ENCODE measurements around the gene FCHO1.

FCHO1 gene

GRCh38 chr19:17751103-17751911, at the start of gene FCHO1:
Gene FCHO1 (plus strand): TSS chr19:17751477. CDS start chr19:17755165, 3,688 bp downstream.
- DNase-seq: no peak

DNA sequence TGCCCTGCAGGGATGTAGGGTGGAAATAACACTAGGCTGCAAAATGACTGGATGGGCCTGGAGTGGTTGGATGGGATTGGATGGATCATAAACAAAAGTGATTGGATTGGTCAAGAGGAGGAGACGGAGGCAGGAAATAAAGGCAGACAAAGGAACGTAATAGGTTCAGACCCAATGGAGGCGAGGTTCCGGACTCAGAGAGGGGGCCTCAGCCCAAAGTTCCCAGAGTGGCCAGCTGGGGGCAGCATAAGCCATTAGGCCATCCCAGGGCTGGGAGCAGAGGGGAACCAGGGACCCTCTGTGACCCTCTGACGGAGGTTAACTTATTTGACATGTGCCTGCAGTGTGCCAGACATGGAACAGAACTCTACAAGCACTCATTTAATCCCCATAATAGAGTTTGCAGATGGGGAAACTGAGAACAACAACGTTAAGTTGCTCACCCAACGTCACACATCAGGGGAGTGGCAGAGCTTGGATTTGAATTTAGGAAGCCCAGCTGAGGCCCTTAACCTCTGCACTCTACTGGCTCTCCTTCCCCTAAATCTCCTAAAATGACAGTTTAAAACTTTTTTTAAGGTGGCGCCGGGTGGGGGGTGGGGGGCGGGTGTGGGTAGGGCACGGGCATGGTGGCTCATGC, 47.3 kb upstream of the FCHO1 start:
- DNase-seq: no peak

GRCh38 chr19:17706750-17707181, 44.5 kb upstream of the FCHO1 start:
- no peak for DNase-seq

DNA sequence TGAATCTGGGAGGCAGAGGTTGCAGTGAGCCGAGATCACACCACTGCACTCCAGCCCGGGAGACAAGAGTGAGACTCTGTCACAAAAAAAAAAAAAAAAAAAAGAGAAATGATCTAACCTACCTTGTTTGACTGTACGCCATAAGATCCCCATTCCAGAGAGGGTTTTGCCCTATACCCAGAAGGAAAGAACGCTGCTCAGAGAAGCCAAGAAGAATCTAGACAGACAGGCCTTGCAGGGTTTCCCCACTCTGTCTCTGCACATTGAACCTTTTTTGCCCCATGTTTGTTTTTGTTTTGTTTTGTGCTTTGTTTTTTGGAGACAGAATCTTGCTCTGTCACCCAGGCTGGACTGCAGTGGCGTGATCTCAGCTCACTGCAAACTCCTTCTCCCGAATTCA, 39.4 kb upstream of the FCHO1 start:
- DNase-seq: no peak

- DNase-seq: no peak
These were observed 34.9 kb upstream of the FCHO1 start for GRCh38 chr19:17716309-17716929.

GRCh38 chr19:17718550-17718946, 32.7 kb upstream of the FCHO1 start:
- DNase-seq: no peak

GRCh38 chr19:17718947-17719711, 32.1 kb upstream of the FCHO1 start, which contains the start of gene MAP1S:
Gene MAP1S (plus strand): TSS chr19:17719480. CDS start chr19:17719503, 23 bp downstream.
- peak; percentile 18 for DNase-seq

GRCh38 chr19:17719730-17720400, 31.4 kb upstream of the FCHO1 start:
- no peak for DNase-seq

- DNase-seq: no peak
These were observed 30.8 kb upstream of the FCHO1 start for GRCh38 chr19:17720440-17720839.

DNA sequence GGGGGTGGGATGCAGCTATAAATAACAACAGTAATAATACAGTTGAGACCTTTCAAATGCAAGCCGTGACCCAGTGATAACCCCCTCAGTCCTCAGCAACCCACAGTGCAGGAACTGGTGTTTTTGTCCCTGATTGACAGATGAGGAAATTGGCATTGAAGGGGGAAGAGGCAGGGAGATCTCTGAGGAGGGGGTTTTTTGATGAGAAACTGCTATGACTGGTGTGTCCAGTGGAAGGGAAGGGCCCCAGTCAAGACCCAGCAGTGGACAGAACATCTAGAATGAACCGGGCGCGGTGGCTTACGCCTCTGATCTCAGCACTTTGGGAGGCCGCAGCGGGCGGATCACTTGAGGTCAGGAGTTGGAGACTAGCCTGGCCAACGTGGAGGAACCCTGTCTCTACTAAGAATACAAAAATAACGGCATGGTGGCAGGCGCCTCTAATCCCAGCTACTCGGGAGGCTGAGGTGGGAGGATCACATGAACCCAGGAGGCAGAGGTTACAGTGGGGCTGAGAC, 30.1 kb upstream of the FCHO1 start:
- no peak for DNase-seq

DNA sequence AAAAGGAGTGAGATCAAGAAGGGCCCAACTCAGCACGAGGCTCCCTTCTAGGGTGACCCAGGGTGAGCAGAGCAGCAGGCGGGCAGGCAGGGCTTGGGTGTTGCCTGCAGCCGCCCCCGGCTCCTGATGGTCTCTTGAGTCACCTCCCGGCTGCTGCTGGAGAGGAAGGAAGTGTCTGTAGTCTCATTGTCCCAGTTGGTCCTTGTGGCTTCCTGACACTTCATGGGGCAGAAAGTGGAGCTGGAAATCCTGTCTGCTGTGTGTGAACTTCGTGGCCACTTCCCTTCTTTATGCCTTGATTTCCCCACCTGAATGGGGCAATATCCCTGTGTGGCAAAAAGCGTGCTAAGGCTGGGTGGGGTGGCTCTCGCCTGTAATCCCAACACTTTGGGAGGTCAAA, 29.5 kb upstream of the FCHO1 start:
- DNase-seq: no peak

- DNase-seq: no peak
These were observed 28.5 kb upstream of the FCHO1 start for GRCh38 chr19:17722655-17723240.

GRCh38 chr19:17724655-17725054, 26.6 kb upstream of the FCHO1 start:
- DNase-seq: no peak

- no peak for DNase-seq
These were observed 25.7 kb upstream of the FCHO1 start for GRCh38 chr19:17725422-17726078.

DNA sequence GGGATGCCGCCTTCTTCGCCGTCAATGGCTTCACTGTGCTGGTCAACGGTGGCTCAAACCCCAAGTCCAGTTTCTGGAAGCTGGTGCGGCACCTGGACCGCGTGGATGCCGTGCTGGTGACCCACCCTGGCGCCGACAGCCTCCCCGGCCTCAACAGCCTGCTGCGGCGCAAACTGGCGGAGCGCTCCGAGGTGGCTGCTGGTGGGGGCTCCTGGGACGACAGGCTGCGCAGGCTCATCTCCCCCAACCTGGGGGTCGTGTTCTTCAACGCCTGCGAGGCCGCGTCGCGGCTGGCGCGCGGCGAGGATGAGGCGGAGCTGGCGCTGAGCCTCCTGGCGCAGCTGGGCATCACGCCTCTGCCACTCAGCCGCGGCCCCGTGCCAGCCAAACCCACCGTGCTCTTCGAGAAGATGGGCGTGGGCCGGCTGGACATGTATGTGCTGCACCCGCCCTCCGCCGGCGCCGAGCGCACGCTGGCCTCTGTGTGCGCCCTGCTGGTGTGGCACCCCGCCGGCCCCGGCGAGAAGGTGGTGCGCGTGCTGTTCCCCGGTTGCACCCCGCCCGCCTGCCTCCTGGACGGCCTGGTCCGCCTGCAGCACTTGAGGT, 25.0 kb upstream of the FCHO1 start:
- no peak for DNase-seq

DNA sequence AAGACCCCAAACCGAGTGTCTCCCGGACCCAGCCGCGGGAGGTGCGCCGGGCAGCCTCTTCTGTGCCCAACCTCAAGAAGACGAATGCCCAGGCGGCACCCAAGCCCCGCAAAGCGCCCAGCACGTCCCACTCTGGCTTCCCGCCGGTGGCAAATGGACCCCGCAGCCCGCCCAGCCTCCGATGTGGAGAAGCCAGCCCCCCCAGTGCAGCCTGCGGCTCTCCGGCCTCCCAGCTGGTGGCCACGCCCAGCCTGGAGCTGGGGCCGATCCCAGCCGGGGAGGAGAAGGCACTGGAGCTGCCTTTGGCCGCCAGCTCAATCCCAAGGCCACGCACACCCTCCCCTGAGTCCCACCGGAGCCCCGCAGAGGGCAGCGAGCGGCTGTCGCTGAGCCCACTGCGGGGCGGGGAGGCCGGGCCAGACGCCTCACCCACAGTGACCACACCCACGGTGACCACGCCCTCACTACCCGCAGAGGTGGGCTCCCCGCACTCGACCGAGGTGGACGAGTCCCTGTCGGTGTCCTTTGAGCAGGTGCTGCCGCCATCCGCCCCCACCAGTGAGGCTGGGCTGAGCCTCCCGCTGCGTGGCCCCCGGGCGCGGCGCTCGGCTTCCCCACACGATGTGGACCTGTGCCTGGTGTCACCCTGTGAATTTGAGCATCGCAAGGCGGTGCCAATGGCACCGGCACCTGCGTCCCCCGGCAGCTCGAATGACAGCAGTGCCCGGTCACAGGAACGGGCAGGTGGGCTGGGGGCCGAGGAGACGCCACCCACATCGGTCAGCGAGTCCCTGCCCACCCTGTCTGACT, 24.1 kb upstream of the FCHO1 start:
- no peak for DNase-seq

- DNase-seq: no peak
These were observed 23.4 kb upstream of the FCHO1 start for GRCh38 chr19:17727843-17728242.

DNA sequence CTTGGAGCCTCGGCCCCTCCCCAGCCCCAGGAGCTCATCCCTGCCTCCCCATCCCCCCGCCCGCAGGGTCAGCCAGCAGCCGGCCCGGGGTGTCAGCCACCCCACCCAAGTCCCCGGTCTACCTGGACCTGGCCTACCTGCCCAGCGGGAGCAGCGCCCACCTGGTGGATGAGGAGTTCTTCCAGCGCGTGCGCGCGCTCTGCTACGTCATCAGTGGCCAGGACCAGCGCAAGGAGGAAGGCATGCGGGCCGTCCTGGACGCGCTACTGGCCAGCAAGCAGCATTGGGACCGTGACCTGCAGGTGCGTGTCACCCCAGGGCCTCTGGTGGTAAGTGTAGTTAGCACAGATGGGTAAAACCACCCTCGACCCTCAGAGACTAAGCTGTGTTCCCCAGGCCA, 18.1 kb upstream of the FCHO1 start:
- no peak for DNase-seq

DNA sequence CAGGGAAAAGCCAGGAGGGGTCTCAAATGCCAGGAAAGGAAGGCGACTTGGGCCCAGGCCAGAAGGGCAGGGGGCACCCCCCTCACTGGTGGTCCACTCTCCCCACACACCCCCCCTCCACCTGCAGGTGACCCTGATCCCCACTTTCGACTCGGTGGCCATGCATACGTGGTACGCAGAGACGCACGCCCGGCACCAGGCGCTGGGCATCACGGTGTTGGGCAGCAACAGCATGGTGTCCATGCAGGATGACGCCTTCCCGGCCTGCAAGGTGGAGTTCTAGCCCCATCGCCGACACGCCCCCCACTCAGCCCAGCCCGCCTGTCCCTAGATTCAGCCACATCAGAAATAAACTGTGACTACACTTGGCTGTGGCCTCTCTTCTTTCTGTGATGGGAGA, 17.1 kb upstream of the FCHO1 start:
- DNase-seq: no peak

DNA sequence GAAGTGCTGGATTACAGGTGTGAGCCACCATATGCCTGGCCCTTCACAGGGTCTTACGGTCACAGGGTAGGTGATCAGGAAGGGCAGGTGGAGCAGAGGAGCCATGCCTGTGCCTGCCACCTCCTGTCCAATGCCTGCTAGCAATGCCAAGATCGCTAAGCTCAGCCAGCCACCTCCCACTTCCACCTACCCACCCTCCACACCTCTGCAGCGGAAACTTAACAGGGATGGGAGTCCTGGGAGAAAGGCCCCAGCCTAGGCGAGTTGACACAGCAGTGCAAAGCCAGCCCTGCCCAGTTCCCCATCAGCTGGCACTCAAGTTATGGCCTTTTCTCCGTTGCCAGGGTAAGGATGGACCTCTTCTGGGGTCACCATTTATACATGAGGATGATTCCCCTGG, 15.9 kb upstream of the FCHO1 start:
- DNase-seq: no peak

All from NCI-H526 treated with DMSO at 0.1 percent for 48 hours (cell line).